RCC 7860 (cell line): Measurements from ENCODE around the gene NPIPB2.

ENCODE experiments used
- DNase-seq: peaks from one replicate; pipeline ENCODE4 v3.0.0-alpha.2; 2015; ENCODE audit warnings: low spot score
- FAIRE-seq: peaks from 2 replicates; lab custom pipeline; 2012; peaks lifted over from hg19 to GRCh38; lab: Jason Lieb, UNC

NPIPB2 gene

DNA sequence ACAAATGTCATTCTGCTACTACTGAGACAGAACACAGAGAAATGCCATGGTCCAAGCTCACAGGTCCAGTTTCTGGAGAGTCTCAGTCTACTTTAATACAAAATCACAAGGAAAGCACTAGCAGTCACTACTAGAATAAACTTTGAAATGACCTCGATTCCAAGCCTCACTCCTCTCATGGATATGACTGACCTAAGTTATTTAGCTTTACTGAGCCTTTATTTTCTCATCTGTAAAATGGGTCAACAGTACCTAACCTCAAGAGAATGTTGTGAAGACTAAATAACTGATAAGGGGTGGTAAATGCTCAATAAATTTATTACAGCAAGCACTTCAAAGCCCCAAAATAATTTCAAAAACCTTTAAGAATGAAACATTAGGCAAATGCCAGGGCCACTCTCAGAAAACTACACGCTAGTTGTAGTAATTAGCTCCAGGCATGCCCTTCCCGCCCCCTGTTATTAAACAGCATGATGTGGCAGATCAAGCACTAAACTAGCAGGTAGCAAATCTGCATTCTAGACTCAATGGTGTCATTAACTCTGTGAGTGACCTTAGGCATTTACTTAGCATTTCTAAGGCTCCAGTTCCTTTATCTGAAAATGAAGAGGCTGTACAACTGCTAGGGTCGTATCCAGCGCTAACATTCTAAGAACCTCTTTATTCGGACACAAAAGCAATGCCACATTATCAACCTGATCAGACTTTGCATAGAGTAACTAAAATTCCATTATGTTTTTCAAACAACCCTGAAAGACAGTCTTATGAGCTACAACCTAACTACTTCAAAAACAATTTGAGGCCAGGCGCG lies 34.5 kb downstream of the NPIPB2 start:
- no peak for FAIRE-seq
- no peak for DNase-seq

DNA sequence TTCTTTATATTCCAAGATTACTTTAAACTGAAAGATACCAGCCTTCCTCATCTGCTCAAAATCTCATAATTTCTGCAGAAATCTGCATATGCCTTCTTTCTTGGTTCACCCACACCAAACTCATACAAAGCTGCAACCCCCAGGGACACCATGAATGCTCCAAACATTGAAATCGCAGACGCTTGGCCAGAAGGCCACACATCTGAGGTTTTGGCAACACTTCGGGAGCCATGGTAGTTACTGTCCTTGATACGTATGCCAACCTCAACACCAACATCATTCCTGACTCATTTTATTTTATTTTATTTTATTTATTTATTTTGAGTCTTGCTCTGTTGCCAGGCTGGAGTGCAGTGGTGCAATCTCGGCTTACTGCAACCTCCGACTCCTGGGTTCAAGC lies 37.9 kb downstream of the NPIPB2 start:
- DNase-seq (no peak), FAIRE-seq (no peak)

DNA sequence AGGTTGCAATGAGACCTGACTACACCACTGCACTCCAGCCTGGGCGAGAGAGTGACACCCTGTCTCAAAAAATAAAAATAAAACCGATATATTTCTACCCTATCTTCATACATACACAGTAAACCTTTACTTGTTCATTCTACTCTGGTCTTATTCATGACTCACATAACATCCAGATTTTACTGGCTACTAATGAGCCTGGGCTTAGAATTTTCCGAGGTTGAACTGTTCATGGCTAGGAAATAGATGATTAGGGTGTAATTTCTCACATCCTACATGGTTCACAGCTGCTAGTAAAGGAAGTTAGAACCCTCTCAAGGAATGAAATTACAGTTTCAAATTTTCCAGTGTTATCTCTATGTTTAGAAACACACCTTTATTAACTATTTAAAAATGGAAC lies 40.8 kb downstream of the NPIPB2 start:
- DNase-seq (no peak), FAIRE-seq (no peak)

DNA sequence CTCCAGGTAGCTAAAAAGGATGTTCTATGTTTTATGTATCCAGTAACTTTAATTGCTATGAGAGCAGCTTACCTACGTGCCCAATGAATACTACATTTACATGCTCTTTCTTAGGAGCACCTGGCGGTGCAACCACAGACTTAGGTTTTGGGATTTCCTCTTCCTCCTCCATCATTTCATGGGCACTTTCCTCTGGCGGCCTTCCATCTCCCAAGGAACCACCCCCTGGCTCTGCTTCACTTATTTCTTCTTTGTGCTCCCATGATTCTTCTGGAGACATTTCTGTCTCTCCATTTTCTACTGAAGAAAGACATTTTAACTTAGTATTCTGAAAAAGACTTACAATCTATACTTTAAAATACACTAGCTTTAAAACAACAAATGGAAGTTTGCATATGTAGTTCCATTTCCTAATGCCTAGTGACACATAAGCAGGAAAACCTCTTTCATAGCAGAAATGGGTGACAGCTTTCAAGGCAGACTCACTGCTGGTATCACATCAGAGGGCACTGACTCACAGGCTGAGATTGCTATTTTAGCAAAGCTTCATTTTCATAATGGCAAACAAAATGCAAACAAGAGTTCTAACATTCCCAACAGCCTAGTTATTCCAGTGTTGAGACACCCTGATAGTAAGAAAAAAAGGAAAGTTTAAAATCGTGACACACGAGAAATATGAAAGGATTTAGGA lies 45.2 kb downstream of the NPIPB2 start:
- DNase-seq, result peak; percentile 36
- peak; percentile 7 for FAIRE-seq

DNA sequence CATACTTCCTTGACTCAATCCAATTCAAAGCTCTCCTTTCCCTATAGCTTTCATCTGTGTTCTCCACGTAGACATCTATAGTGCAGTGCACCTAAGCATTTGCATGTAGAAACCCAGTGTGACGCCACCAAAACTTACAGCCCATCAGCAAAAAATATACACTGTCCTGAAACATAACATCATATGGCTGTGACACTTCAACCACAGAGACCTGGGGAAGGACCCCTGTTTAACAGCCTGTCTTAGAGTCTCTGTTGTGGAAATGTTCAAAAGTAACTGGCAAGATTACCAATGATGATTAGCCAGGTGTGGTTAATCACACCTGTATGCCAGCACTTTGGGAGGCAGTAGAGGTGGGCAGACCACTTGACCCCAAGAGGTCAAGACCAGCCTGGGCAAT lies 48.3 kb downstream of the NPIPB2 start:
- FAIRE-seq (no peak), DNase-seq (no peak)

DNA sequence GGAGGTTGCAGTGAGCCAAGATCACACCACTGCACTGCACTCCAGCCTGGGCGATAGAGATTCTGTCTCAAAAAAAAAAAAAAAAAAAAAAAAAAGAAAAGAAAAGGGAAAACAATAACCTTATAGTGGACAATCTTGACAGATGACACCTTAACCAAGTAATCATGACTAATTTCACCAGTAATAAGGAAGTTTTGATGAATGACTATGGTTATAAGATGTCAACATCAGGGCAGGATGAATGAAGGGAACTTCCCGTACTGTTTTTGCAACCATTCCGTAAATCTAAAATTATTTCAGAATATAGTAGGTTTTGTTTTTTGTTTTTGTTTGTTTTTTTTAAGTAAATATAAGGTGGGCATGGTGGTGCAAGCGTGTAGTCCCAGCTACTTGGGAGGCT lies 49.1 kb downstream of the NPIPB2 start:
- DNase-seq, result no peak
- no peak for FAIRE-seq

DNA sequence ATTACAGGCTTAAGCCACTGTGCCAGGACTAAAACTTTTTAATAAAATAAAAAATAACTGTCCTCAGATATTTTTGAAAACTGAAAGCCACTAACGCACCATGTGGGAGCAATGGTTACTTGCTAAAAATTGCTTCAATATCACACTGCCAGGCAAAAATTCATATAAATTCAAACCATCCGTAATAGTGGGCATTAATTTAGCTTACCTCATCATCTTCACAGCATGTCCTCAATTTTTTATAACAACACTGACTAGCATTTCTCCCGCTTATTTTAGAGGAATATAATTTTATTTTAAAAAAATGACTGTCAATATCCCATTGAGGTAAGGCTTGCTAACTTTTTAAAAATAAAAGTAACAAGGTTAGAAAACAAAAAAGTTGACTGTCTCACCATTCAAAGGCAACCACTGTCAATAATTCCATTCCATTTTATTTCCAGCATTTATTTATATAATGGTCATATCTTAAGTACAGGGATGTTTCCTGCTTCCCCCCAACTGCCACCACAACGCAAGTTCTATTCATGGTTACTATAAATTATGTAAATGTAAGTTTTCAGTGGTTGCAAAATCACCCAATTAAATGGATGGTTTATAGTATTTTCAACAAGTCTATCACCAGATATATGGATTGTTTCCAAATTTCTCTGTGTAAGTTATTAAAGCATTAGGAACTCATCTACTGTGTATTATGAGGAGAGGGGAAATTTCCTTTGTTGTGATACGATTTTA lies 51.4 kb downstream of the NPIPB2 start:
- no peak for FAIRE-seq
- no peak for DNase-seq

DNA sequence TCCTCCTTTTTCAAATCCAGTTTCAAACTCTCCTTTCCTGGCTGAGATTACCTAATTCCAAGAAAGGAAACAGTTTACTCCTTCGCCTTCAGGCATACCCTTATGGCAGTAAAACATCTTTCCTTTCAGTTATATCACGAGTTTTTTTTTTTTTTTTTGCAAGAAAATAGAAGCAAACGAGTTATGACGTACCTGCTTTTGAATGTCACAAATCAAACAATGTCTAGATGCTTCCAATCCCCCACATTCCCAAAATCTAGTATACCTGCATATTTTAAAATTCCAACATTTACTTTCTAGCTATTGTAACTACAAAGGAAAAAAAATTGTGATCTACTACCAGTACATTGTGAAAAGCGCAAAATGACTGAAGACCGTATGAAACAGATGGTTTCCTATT lies 55.0 kb downstream of the NPIPB2 start:
- no peak for FAIRE-seq

DNA sequence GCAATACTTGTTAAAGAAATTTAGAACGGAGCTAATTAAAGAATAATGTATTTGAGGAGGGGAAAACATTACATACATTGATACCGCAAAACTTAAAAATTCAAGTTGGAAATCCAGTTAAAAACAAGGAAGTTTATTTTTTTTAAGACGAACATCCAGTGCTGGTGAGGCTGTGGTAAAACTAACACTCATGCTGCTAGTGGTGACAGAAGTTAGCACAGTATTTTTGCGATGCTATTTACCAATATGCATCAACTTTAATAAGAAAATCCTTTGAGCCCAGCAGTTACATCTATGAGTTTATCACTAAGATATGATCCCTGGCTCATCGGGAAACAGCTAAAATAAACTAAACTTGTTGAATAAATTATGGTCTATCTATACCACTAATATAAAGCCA lies 57.8 kb downstream of the NPIPB2 start:
- FAIRE-seq (no peak), DNase-seq (no peak)

More for the DNA sequence above, 55.0 kb downstream of the NPIPB2 start:
- no peak for DNase-seq

DNA sequence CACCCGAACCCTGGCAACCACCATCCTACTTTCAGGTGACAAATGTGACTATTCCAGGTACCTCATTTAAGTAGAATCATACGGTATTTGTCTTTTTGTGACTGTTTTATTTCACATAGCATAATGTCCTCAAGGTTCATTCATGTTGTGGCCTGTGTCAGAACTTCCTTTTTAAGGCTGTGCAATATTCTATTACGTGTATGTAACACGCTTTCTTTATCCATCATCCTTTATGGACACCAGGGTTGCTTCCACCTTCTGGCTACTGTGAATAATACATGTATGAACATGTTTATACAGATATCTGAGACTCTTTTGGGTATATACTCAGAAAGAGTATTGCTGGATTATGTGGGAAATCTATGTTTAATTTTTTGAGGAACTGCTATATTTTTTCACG lies 61.8 kb downstream of the NPIPB2 start:
- DNase-seq, result no peak
- FAIRE-seq, result no peak

DNA sequence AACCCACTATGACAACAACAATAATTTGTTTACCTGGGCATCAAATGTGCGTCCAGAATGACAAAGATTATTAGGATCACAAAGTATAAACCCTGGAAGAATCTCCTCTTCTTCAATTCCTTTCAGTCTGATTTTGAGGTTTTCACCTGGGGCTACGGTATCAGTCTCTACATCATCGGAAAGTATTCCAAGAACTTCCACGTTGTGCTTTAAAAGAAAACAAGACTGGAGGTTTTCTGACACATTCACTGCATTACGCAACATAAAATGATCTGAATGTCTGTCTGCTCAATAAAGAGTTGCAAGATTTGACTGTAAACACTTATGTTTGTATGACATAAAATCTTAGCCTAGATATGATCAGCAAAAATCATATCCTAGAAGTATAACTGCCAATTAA lies 64.5 kb downstream of the NPIPB2 start:
- FAIRE-seq, result no peak
- DNase-seq, result no peak
